ENCODE data around the gene GPC5. TPM values are rescaled to one million over a fixed set of nuclear protein-coding genes. Genes with fewer than 3 reads are reported as not detected.

The GPC5 gene
- polyA plus RNA-seq, 4 donors = 3.8 to 7.6 (median 4.3) TPM

GRCh38 chr13:91531646-91532045 is 133.2 kb downstream of the GPC5 start:
- DNase-seq (ENCODE audit: low read depth in 4 of 4, low spot score in 3 of 4) = no peak

DNA sequence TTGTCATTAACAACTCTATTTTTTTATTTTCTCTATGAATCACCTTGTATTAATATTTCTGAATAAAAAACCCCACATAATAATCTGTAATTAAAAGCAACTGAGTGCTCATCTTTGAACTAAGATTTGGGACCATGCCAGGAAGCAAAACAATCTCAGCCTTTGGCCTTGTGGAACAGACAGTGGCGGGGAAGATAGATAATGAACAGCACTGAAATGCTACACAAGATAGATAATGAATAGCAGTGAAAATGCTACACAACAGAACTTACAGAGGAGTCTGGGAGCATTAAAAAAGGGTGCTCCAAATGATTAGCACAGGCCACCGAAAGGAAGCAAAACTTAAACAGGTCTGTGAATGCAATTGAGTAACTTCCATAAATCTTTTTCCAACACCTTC is 134.9 kb downstream of the GPC5 start:
- no peak for DNase-seq (ENCODE audit: low read depth in 4 of 4, low spot score in 3 of 4)

GRCh38 chr13:91534996-91535395 is 136.6 kb downstream of the GPC5 start:
- DNase-seq (ENCODE audit: low read depth in 4 of 4, low spot score in 3 of 4) = no peak

DNA sequence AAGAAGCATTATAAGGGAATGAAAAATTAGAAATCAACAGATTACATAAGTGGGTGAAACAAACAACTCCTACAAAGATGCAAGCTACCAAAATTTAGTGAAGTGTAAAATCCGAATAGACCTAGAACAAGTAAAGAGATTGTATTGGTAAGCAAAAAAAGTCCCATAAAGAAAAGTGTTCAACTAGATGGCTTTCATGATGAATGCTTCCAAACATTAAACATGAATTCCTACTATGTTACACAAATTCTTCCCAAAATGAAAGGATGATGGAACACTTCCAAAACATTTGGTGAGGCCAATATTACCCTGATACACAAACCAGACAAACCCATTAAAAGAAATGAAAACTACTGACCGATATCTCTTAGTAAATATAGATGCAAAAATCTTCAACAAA is 139.0 kb downstream of the GPC5 start:
- DNase-seq (ENCODE audit: low read depth in 4 of 4, low spot score in 3 of 4) = no peak

DNA sequence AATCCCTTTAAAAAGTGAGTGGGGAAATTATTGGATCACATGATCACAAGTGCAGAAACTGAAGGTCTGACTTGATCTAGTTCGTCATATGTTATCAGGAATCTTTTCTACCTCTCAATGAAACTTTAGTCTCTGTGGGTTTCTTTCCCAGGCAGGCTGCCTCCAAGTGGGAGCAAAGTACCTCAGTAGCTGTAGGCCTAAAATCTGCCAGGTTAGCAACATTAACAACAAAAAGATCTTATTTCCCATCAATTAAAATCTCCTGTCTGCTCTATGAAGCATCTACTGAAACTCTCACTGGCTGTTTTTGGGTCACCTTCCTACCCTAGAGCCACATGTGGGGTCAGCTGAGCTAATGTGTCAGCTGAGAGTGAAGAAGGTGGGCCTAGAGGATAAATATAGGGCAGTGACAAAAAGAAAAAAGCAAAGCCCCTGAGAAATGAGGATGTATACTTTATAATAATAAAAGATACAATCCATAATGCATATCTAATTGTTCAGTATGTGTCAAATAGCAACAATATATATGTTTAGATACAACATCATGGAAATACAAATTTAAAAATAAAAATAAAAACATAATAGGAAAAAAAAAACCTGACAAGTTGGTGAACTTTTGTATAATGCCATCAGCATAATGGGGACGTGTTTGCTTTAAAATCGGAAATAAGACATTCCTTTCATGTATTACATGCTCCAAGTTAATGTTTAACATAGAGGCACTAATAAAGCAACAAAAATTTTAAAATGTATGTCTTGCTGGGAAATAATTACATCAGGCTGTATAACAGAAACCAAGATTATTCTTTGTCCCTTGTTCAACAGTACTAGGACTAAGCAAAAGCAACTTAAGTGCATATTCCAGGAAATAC is 141.1 kb downstream of the GPC5 start:
- DNase-seq (ENCODE audit: low read depth in 4 of 4, low spot score in 3 of 4) = no peak

DNA sequence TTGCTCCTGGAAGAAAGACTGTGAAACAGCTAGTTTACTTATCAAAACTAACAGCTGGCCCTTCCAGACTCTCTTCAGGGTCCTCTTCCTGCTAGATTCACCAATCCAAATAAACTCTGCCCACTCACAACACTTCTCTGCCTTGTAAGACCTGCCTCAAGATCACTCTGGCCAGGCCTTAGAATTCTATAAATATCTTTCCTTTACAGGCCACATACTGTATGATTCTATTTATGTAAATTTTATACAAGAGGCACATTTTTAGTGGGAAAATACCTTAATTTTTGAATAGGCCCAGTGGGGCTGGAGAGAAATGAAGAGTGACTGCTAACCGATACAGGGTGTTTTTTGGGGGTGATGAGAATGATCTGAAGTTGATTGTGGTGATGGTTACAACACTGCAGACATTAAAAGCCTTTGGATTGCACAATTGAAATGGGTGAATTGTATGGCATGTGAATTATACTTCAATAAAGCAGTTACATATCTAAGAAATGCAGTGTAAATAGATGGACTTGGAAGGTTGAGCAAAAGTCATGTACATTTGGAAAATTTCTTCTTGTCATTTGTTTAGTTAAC is 141.8 kb downstream of the GPC5 start:
- DNase-seq (ENCODE audit: low read depth in 4 of 4, low spot score in 3 of 4) = no peak

- DNase-seq (ENCODE audit: low read depth in 4 of 4, low spot score in 3 of 4) = no peak
These were observed 146.3 kb downstream of the GPC5 start for GRCh38 chr13:91544723-91545122.

DNA sequence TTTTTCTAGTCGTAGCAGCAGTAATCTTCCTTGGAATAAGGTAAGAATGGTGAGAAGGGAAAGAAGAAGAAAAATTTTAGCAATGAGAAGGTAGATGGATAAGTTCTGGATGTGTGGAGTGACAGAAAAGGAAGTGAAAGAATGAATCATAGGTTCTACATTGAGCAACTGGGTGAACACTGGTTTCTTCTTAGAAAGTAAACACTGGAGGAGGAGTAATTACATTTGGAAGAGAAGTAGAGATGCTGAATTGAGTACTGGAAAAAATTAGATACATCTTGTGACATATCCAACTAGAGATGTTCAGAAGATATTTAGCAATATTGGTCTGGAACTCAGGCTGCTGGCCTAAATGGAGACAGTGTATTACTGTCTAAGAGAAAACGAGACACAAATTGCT is 148.5 kb downstream of the GPC5 start:
- DNase-seq (ENCODE audit: low read depth in 4 of 4, low spot score in 3 of 4) = no peak

DNA sequence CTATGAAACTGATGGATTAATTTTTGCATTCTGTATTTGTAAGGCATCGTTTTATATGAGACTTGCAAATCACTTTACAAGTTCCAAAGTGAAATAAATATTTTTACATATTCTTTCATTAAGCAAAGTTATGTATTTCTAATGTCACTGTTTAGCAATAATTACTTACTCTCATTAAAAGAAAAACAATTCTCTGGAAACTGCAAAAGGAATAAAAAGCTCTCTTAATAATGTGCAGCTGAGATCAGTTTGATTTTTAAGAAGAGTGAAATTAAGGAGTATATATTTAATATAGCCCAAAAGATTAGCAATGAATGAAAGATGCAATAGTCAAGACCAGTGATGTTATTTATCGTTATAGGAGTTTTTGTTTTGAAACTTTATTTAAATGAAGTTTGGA is 155.2 kb downstream of the GPC5 start:
- DNase-seq (ENCODE audit: low read depth in 4 of 4, low spot score in 3 of 4) = no peak

DNA sequence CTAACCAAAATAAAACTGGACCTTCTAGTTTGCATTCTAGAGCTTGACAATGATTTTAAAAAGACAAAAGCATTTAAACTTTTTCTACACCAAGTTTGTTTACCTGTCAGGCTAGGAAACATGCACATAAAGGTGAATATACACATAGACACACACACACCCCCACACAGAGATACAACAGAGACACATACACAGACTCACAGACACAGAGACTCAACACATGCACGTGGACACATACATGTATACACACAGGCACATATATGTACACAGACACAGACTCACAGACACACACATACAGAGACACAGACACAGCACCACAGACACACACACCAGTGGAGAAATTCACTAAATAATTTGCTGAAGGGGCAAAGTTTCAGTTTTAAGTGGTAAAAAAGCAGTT is 155.7 kb downstream of the GPC5 start:
- DNase-seq (ENCODE audit: low read depth in 4 of 4, low spot score in 3 of 4) = no peak

DNA sequence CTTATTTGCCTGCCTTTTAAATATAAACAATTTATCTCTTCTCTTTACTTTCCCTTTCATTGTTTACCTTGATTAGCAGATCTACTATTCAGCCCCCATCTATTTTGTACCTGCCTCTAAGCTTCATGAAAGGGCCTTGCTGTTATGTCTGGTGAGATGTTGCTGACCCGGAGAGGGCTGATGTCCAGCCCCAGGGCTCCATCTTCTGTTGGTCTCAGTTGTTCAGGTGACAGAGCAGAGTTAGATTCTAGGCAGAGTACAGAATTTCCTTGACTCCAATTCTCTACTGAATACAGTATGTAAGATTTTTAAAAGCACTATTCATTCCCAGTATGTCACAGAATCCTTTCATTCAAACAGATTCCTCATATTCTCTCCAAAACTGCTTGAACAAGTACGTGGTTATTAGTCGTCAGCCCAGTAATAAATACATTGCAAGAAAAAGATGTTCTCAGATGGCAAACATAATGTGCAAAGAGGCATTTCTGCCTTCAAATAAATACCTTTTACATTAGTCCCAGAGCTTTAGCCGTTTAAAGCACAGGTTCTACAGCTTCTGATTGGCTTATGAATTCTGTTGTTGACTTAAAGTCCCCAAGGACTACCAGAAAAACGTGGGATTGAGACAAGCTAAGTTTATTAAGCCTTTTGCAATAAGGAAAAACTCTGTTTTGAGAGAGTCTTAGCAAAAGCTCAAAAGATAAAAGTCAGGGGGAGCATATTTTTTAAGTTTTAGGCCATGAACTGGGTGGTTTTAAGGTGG is 159.1 kb downstream of the GPC5 start:
- no peak for DNase-seq (ENCODE audit: low read depth in 4 of 4, low spot score in 3 of 4)

GRCh38 chr13:91563799-91564198 is 165.4 kb downstream of the GPC5 start:
- no peak for DNase-seq (ENCODE audit: low read depth in 4 of 4, low spot score in 3 of 4)

GRCh38 chr13:91564396-91564795 is 166.0 kb downstream of the GPC5 start:
- no peak for DNase-seq (ENCODE audit: low read depth in 4 of 4, low spot score in 3 of 4)

DNA sequence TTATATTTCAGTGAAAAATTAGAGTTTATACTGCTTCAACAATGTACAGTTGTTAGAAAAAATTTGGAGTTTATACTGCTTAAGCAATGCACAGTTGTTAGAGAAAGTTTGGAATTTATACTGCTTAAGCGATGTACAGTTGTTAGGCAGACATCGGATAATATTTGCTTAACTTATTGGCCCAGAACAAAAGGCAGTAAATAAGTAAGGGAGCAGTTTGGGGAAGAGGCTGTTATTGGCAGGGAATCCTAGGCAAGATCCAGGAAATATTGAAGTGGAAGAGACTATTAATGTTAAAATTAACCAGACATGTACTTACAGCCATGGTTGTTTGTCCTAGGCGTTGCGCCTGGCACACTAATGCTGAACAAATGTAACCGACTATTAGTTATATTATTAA is 166.9 kb downstream of the GPC5 start:
- no peak for DNase-seq (ENCODE audit: low read depth in 4 of 4, low spot score in 3 of 4)

- DNase-seq (ENCODE audit: low read depth in 4 of 4, low spot score in 3 of 4) = no peak
These were observed 169.2 kb downstream of the GPC5 start for GRCh38 chr13:91567485-91568207.

- no peak for DNase-seq (ENCODE audit: low read depth in 4 of 4, low spot score in 3 of 4)
These were observed 173.3 kb downstream of the GPC5 start for GRCh38 chr13:91571681-91572080.

DNA sequence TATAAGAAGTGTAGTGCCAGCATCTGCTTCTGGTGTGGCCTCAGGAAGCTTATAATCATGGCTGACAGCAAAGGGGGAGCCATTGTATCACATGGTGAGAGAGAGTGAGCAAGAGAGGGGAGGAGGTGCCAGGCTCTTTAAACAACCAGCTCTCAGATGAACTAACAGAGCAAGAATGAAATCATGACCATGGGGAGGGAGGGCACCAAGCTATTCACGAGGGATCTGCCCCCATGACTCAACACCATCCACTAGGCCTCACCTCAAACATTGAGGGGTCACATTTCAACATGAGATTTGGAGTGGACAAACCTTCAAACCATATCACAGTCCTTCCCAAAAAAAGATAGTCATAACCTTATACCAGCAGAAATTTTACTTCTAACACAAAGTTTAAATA is 174.0 kb downstream of the GPC5 start:
- DNase-seq (ENCODE audit: low read depth in 4 of 4, low spot score in 3 of 4) = no peak

DNA sequence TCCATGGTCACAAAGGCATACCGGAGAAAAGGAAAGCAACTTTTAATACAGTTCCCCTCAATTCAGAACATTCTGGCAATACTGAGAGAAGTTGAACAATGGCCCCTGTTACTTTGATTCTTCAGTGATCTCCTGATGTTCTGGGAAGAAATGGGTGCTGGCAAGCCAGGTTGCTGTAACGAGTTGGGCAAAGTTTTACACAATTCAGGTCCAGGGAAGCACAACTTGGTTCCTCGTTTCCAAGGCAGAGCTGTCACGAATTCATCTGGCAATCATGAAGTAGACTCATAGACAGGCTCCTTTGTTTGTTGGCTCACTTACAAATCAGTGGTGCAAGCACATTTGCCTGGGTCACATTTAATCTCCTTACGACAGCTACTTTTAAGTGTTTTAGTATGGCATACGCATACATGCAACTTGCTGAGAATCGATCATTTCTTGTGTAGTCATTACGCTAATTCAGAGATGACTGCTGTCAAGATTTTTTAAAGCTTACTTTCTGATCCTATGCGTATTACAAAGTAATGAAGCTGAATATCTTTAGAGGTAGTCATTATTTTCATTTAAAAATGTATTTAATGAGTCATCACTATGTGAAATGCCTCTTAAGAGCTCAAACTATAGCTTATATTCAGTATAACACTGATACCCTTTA is 174.7 kb downstream of the GPC5 start:
- DNase-seq (ENCODE audit: low read depth in 4 of 4, low spot score in 3 of 4) = no peak

DNA sequence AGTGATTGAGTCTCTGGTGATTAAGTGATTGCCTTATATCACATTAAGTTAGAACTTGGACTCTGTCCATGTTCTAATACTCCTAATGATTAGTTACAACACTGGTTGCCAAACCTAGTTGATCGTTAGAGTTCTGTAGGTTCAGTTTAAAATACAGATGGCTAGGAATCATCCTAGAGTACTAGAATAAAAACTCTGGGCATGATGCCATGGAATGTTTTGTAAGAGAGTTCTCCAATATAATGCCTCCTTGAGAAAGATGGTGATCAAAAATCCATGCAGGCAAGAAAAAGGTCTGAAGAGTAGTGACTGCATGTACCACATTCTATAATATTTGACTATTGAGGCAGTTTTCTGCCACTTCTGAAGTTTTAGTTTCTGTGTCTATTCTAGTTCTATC is 176.3 kb downstream of the GPC5 start:
- no peak for DNase-seq (ENCODE audit: low read depth in 4 of 4, low spot score in 3 of 4)

DNA sequence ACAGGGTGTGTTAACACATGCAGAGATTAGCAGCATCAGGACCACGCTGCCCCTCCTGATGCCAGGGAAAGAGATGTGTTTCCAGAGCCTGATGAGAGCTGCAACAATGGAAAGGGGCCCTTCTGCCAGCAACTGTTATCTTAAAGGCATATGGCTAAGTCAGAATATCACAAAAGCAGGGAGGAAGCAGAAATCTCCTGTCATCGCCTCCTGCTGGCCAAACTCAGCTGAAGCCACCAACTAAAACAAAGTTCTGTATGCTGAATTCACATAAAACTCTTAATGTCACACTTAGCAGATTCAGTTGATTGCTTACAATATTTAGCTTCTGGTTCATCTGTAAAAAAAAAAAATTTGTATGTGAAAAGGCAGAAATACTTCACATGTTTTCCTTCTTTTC is 178.2 kb downstream of the GPC5 start:
- DNase-seq (ENCODE audit: low read depth in 4 of 4, low spot score in 3 of 4) = no peak

DNA sequence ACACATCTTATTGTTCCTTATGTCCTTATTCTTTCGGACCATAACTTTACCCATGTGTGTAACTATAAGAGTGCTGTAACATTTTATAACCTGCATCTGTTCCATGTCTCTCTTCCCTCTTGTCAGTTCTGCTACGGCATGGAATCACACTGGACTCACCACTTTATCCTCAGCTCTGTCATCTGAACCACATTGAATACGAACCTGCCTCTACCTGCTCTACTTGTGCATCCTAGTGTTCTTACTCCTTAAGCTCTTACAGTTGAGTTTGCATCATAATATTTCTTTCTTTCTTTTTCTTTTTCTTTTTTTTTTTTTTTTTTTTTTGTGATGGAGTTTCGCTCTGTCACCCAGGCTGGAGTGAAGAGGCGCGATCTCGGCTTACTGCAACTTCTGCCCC is 180.9 kb downstream of the GPC5 start:
- no peak for DNase-seq (ENCODE audit: low read depth in 4 of 4, low spot score in 3 of 4)

Measured in right renal pelvis (tissue), 4 donors.